Neural cell (in vitro differentiated cells): ENCODE results near the gene HECW1. TPM values are rescaled to one million over a fixed set of nuclear protein-coding genes. Genes with fewer than 3 reads are reported as not detected.

Experiments used
- H2AFZ ChIP-seq: fragments of 200-600, 300-800 bp; sonication (generic), shearing (Covaris generic); 2 replicates; pipeline ENCODE4 v1.6.0; 2014; ENCODE audit warnings: low read depth, mild to moderate bottlenecking, antibody characterized with exemption, low read length, moderate library complexity
- H3F3A ChIP-seq: fragments of 200-600 bp; shearing (Covaris generic); 2 replicates; pipeline ENCODE4 v1.6.1; 2016; ENCODE audit warnings: mild to moderate bottlenecking, moderate library complexity, mixed read lengths, antibody characterized with exemption, low read length; ENCODE audit not compliant: insufficient read depth, poor library complexity, severe bottlenecking
- H3K27ac ChIP-seq: fragments of 200-600, 300-800 bp; sonication (generic), shearing (Covaris generic); 2 replicates; pipeline ENCODE4 v1.5.1; 2014; ENCODE audit warnings: mild to moderate bottlenecking, low read length, moderate library complexity
- H3K27me3 ChIP-seq: fragments of 300-800, 200-600 bp; sonication (generic), shearing (Covaris generic); 2 replicates; pipeline ENCODE4 v1.6.0; 2014; ENCODE audit warnings: mild to moderate bottlenecking, low read depth, low read length, moderate library complexity; ENCODE audit not compliant: insufficient read depth
- H3K36me3 ChIP-seq: fragments of 300-800, 200-600 bp; sonication (generic), shearing (Covaris generic); 2 replicates; pipeline ENCODE4 v1.5.1; 2014; ENCODE audit warnings: mild to moderate bottlenecking, antibody characterized with exemption, low read length, moderate library complexity; ENCODE audit not compliant: insufficient read depth
- H3K4me2 ChIP-seq: fragments of 300-800, 200-600 bp; sonication (generic), shearing (Covaris generic); 2 replicates; pipeline ENCODE4 v1.6.0; 2014; ENCODE audit warnings: mild to moderate bottlenecking, low read length
- H3K4me3 ChIP-seq: fragments of 300-800, 200-600 bp; sonication (generic), shearing (Covaris generic); 2 replicates; pipeline ENCODE4 v1.5.1; 2014; ENCODE audit warnings: mild to moderate bottlenecking, low read length, moderate library complexity
- H3K79me2 ChIP-seq: fragments of 200-600 bp; shearing (Covaris generic); replicated peaks from 2 replicates; pipeline ENCODE4 v1.6.0; 2014; ENCODE audit warnings: mild to moderate bottlenecking, low read length, moderate library complexity; ENCODE audit not compliant: insufficient read depth
- H3K9ac ChIP-seq: fragments of 300-800, 200-600 bp; sonication (generic), shearing (Covaris generic); 2 replicates; pipeline ENCODE4 v1.6.1; 2016; ENCODE audit warnings: mild to moderate bottlenecking, low read length, mixed read lengths
- H3K9me2 ChIP-seq: fragments of 200-600 bp; shearing (Covaris generic); 2 replicates; pipeline ENCODE4 v1.6.1; 2016; ENCODE audit warnings: mild to moderate bottlenecking, low read length, mixed read lengths; ENCODE audit not compliant: insufficient read depth
- H3K9me3 ChIP-seq: fragments of 200-600, 300-800 bp; sonication (generic), shearing (Covaris generic); 2 replicates; pipeline ENCODE4 v1.6.1; 2016; ENCODE audit warnings: mild to moderate bottlenecking, mixed run types, low read length, moderate library complexity, mixed read lengths
- H4K20me1 ChIP-seq: fragments of 200-600 bp; shearing (Covaris generic); 2 replicates; pipeline ENCODE4 v1.6.1; 2016; ENCODE audit warnings: mild to moderate bottlenecking, mixed run types; ENCODE audit not compliant: insufficient read depth
- EP300 ChIP-seq: fragments of 450-650 bp; conservative IDR thresholded peaks from 2 replicates; pipeline ENCODE4 v1.6.1; 2014; ENCODE audit warnings: antibody characterized with exemption, mild to moderate bottlenecking, moderate library complexity; ENCODE audit not compliant: poor library complexity, severe bottlenecking
- EZH2 ChIP-seq: fragments of 200-600, 300-800 bp; shearing (Covaris generic), sonication (generic); IDR thresholded peaks from 2 replicates; pipeline ENCODE4 v1.6.1; 2014; ENCODE audit warnings: antibody characterized with exemption, low read length, borderline replicate concordance, mild to moderate bottlenecking; ENCODE audit not compliant: insufficient read depth, poor library complexity, severe bottlenecking
- MXI1 ChIP-seq: fragments of 450-650 bp; conservative IDR thresholded peaks from 2 replicates; pipeline ENCODE4 v1.6.1; 2014; ENCODE audit warnings: antibody characterized with exemption, mild to moderate bottlenecking; ENCODE audit not compliant: poor library complexity, severe bottlenecking
- POLR2AphosphoS5 ChIP-seq: IDR thresholded peaks from 2 replicates; pipeline ENCODE4 v1.6.1; 2012
- RAD21 ChIP-seq: fragments of 450-650 bp; conservative IDR thresholded peaks from 2 replicates; pipeline ENCODE4 v1.6.1; 2014; ENCODE audit warnings: antibody characterized with exemption, mild to moderate bottlenecking, moderate library complexity
- SMC3 ChIP-seq: fragments of 450-650 bp; conservative IDR thresholded peaks from 2 replicates; pipeline ENCODE4 v1.6.1; 2014; ENCODE audit warnings: antibody characterized with exemption, mild to moderate bottlenecking, moderate library complexity; ENCODE audit not compliant: poor library complexity
- TAF1 ChIP-seq: IDR thresholded peaks from 2 replicates; pipeline ENCODE4 v1.6.1; 2012; ENCODE audit warnings: low read depth
- polyA plus RNA-seq: library from polyadenylated mRNA; depleted of rRNA; stranded (reverse); fragments of >200 nt; gene quantifications from 2 replicates; pipeline ENCODE4 v1.2.3, GENCODE V29; 2014
- TF ChIP-seq, protein P1 (sequence below): fragments of 450-650 bp; IDR thresholded peaks from 2 replicates; pipeline ENCODE4 v1.5.1; 2014; ENCODE audit warnings: antibody characterized with exemption, mild to moderate bottlenecking, moderate library complexity; ENCODE audit not compliant: poor library complexity, severe bottlenecking
- TF ChIP-seq, protein P2 (sequence below): IDR thresholded peaks from 2 replicates; pipeline ENCODE4 v1.6.1; 2012; ENCODE audit warnings: borderline replicate concordance

Gene HECW1
- polyA plus RNA-seq, 1 donor from 2014 or later = 13.8 TPM

DNA sequence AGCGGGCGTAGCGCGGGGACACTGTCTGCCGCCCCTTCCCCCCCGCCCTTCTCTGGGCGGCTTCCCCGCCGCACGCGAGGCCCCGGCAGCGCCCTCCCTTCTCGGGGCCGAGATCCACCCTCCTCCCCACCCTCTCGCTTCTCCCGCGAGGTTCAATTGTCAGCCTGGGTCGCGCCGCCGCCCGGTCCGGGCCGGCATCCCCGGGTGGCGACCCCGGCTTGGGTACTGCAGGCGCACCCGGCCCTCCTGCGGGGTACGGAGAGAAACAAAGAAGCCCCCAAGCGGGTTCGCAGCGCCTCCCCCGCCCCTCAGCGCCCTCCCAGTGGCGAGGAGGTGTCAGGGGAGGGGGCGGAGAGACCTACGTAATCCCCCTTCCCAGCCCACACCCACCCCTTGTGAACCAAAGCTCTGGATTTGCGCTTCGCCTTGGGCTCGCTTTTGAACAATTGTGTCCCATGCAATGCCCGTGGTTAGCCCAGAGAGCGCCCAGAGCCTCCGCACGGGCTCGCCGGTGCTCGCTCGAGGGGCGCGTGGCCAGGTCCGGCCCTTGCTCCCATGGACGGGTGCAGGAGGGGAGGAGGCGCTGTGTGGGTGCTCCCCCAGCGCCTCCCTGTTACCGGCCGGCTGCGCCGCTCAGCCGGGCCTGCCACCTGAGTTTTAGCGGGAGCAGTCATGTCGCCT lies 634 bp downstream of the HECW1 start:
- Histone ChIP-seq H3K9me2 (no peaks in the 10 kb centered on the region), H3K36me3 (no peaks in the 10 kb centered on the region), H3K4me3 (peak overlapping the region; percentile 88), H3K27ac (peak overlapping the region; percentile 91), H4K20me1 (no peaks in the 10 kb centered on the region), H3F3A (no peaks in the 10 kb centered on the region), H3K27me3 (peaks cover 13% of the 10 kb centered on the region), H3K9ac (peak overlapping the region; percentile 98), H3K9me3 (no peaks in the 10 kb centered on the region), H3K4me2 (no peak overlapping the region), H2AFZ (peak overlapping the region; percentile 82), H3K79me2 (peaks cover 33% of the 10 kb centered on the region)
- TF ChIP-seq, protein P1, sequence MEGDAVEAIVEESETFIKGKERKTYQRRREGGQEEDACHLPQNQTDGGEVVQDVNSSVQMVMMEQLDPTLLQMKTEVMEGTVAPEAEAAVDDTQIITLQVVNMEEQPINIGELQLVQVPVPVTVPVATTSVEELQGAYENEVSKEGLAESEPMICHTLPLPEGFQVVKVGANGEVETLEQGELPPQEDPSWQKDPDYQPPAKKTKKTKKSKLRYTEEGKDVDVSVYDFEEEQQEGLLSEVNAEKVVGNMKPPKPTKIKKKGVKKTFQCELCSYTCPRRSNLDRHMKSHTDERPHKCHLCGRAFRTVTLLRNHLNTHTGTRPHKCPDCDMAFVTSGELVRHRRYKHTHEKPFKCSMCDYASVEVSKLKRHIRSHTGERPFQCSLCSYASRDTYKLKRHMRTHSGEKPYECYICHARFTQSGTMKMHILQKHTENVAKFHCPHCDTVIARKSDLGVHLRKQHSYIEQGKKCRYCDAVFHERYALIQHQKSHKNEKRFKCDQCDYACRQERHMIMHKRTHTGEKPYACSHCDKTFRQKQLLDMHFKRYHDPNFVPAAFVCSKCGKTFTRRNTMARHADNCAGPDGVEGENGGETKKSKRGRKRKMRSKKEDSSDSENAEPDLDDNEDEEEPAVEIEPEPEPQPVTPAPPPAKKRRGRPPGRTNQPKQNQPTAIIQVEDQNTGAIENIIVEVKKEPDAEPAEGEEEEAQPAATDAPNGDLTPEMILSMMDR = no peak
- TF ChIP-seq EZH2 = no peak
- TF ChIP-seq, protein P2, sequence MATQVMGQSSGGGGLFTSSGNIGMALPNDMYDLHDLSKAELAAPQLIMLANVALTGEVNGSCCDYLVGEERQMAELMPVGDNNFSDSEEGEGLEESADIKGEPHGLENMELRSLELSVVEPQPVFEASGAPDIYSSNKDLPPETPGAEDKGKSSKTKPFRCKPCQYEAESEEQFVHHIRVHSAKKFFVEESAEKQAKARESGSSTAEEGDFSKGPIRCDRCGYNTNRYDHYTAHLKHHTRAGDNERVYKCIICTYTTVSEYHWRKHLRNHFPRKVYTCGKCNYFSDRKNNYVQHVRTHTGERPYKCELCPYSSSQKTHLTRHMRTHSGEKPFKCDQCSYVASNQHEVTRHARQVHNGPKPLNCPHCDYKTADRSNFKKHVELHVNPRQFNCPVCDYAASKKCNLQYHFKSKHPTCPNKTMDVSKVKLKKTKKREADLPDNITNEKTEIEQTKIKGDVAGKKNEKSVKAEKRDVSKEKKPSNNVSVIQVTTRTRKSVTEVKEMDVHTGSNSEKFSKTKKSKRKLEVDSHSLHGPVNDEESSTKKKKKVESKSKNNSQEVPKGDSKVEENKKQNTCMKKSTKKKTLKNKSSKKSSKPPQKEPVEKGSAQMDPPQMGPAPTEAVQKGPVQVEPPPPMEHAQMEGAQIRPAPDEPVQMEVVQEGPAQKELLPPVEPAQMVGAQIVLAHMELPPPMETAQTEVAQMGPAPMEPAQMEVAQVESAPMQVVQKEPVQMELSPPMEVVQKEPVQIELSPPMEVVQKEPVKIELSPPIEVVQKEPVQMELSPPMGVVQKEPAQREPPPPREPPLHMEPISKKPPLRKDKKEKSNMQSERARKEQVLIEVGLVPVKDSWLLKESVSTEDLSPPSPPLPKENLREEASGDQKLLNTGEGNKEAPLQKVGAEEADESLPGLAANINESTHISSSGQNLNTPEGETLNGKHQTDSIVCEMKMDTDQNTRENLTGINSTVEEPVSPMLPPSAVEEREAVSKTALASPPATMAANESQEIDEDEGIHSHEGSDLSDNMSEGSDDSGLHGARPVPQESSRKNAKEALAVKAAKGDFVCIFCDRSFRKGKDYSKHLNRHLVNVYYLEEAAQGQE = peak; percentile 53
- peak; percentile 33 for TF ChIP-seq TAF1
- peak; percentile 86 for TF ChIP-seq POLR2AphosphoS5
- TF ChIP-seq SMC3 = no peak
- TF ChIP-seq RAD21 = no peak
- TF ChIP-seq MXI1 = peak; percentile 56
- peak; percentile 65 for TF ChIP-seq EP300

DNA sequence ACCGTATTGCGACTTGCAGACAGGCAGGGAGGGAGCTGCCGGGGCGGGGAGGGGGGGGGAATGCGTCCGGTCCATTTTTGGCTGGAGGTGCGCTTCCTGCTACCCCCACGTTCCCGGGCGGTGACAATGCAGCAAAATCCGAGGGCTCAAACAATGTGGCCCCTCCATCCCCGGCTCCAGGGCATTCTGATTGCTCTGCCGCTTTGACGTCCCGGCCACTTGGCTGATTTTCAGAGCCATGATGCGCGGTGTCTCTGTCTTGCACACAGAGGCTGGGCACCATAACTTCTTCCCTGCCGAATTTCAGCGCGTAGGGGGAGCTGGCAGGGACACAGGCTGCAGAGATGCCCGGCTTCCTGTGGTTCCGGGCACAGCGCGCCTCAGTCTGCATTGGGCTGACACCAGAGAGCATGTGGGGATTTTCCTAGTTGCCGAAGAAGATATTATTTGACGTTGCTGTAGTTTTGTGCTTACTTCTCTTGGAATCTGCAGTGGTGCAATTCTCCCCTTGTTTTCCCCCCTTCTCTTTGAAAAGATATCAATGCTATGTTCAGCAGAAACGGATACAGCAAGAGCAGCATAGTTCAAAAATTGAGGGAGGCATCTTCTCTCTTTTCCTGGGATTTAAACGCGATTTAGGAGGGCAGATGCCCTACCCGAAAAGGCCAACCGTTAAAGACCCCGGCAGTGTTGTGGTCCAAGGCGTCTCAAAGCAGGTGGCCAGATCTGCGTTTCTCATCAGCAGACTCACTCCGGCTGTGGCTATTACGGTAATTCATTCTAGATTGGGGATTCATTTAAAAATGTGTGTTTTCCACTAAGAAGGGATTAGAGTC lies 1.4 kb downstream of the HECW1 start:
- peaks cover 13% of the 10 kb centered on the region for H3K27me3 ChIP-seq
- no peaks in the 10 kb centered on the region for H3K9me3 ChIP-seq
- H3K4me2 ChIP-seq = peak overlapping the region; percentile 90
- H4K20me1 ChIP-seq = no peaks in the 10 kb centered on the region
- H3K9ac ChIP-seq = peak overlapping the region; percentile 98
- no peaks in the 10 kb centered on the region for H3F3A ChIP-seq
- H3K36me3 ChIP-seq = no peaks in the 10 kb centered on the region
- H3K27ac ChIP-seq = peak overlapping the region; percentile 91
- H3K79me2 ChIP-seq = peaks cover 33% of the 10 kb centered on the region
- peak overlapping the region; percentile 82 for H2AFZ ChIP-seq
- no peak for TF ChIP-seq MXI1
- TF ChIP-seq TAF1 = peak; percentile 5
- peak overlapping the region; percentile 88 for H3K4me3 ChIP-seq
- no peaks in the 10 kb centered on the region for H3K9me2 ChIP-seq
